Liver (tissue), 3 donors: ENCODE measurements around the gene ANKRD44.

Experiments
- CTCF ChIP-seq: fragments of 150-350 bp; IDR thresholded peaks from 2 replicates; pipeline ENCODE4 v1.5.1; 2017; ENCODE audit warnings: improper control_type of control experiment, low read depth, low read length; ENCODE audit not compliant: missing input control
- EGR1 ChIP-seq, 2 donors: IDR thresholded peaks; 2 replicates each; pipeline ENCODE4 v1.6.1; 2016 to 2018; ENCODE audit warnings: antibody characterized with exemption in 2 of 2, low read depth in 2 of 2
- FOXA1 ChIP-seq: IDR thresholded peaks from 2 replicates; pipeline ENCODE4 v1.6.1; 2016; ENCODE audit warnings: antibody characterized with exemption
- GABPA ChIP-seq, 2 donors: IDR thresholded peaks in 1 of 2; conservative IDR thresholded peaks in 1 of 2; 2 replicates each; pipeline ENCODE4 v1.6.1; 2016; ENCODE audit warnings: antibody characterized with exemption in 2 of 2, mild to moderate bottlenecking in 1 of 2, moderate library complexity in 1 of 2
- HNF4A ChIP-seq, 2 donors: conservative IDR thresholded peaks; 2 replicates each; pipeline ENCODE4 v1.6.1; 2016; ENCODE audit warnings: antibody characterized with exemption in 2 of 2, mild to moderate bottlenecking in 2 of 2
- JUND ChIP-seq, 2 donors: IDR thresholded peaks; 2 replicates each; pipeline ENCODE4 v1.6.1; 2016; ENCODE audit warnings: antibody characterized with exemption in 2 of 2
- NR2F2 ChIP-seq: IDR thresholded peaks from 2 replicates; pipeline ENCODE4 v1.6.1; 2016; ENCODE audit warnings: antibody characterized with exemption
- RXRA ChIP-seq, 2 donors: IDR thresholded peaks; 2 replicates each; pipeline ENCODE4 v1.6.1; 2017 to 2018; ENCODE audit warnings: antibody characterized with exemption in 2 of 2, mild to moderate bottlenecking in 1 of 2
- SP1 ChIP-seq: IDR thresholded peaks from 2 replicates; pipeline ENCODE4 v1.6.1; 2018; ENCODE audit warnings: antibody characterized with exemption, mild to moderate bottlenecking
- YY1 ChIP-seq: IDR thresholded peaks from 2 replicates; pipeline ENCODE4 v1.6.1; 2016; ENCODE audit warnings: antibody characterized with exemption, mild to moderate bottlenecking
- TF ChIP-seq, protein P1 (sequence below): IDR thresholded peaks from 2 replicates; pipeline ENCODE4 v1.6.1; 2016; ENCODE audit warnings: antibody characterized with exemption
- TF ChIP-seq, protein P2 (sequence below): IDR thresholded peaks from 2 replicates; pipeline ENCODE4 v1.6.1; 2016; ENCODE audit warnings: antibody characterized with exemption, mild to moderate bottlenecking
- TF ChIP-seq, protein P3 (sequence below): IDR thresholded peaks from 2 replicates; pipeline ENCODE4 v1.6.1; 2016; ENCODE audit warnings: antibody characterized with exemption
- TF ChIP-seq, protein P4 (sequence below): IDR thresholded peaks from 2 replicates; pipeline ENCODE4 v1.6.1; 2016; ENCODE audit warnings: antibody characterized with exemption
- donor health status: healthy.
- donor health status: healthy.

- peak; percentile 41 for TF ChIP-seq CTCF
- TF ChIP-seq, protein P1, sequence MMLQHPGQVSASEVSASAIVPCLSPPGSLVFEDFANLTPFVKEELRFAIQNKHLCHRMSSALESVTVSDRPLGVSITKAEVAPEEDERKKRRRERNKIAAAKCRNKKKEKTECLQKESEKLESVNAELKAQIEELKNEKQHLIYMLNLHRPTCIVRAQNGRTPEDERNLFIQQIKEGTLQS: no peak
- TF ChIP-seq, protein P2, sequence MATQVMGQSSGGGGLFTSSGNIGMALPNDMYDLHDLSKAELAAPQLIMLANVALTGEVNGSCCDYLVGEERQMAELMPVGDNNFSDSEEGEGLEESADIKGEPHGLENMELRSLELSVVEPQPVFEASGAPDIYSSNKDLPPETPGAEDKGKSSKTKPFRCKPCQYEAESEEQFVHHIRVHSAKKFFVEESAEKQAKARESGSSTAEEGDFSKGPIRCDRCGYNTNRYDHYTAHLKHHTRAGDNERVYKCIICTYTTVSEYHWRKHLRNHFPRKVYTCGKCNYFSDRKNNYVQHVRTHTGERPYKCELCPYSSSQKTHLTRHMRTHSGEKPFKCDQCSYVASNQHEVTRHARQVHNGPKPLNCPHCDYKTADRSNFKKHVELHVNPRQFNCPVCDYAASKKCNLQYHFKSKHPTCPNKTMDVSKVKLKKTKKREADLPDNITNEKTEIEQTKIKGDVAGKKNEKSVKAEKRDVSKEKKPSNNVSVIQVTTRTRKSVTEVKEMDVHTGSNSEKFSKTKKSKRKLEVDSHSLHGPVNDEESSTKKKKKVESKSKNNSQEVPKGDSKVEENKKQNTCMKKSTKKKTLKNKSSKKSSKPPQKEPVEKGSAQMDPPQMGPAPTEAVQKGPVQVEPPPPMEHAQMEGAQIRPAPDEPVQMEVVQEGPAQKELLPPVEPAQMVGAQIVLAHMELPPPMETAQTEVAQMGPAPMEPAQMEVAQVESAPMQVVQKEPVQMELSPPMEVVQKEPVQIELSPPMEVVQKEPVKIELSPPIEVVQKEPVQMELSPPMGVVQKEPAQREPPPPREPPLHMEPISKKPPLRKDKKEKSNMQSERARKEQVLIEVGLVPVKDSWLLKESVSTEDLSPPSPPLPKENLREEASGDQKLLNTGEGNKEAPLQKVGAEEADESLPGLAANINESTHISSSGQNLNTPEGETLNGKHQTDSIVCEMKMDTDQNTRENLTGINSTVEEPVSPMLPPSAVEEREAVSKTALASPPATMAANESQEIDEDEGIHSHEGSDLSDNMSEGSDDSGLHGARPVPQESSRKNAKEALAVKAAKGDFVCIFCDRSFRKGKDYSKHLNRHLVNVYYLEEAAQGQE: no peak
- no peak for TF ChIP-seq RXRA (IDR thresholded peaks at IDR 0.05)
- TF ChIP-seq HNF4A (conservative IDR thresholded peaks at IDR 0.05): no peak
- no peak for TF ChIP-seq YY1
- TF ChIP-seq, protein P3, sequence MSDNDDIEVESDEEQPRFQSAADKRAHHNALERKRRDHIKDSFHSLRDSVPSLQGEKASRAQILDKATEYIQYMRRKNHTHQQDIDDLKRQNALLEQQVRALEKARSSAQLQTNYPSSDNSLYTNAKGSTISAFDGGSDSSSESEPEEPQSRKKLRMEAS: no peak
- no peak for TF ChIP-seq NR2F2
- TF ChIP-seq SP1: no peak
- TF ChIP-seq, protein P4, sequence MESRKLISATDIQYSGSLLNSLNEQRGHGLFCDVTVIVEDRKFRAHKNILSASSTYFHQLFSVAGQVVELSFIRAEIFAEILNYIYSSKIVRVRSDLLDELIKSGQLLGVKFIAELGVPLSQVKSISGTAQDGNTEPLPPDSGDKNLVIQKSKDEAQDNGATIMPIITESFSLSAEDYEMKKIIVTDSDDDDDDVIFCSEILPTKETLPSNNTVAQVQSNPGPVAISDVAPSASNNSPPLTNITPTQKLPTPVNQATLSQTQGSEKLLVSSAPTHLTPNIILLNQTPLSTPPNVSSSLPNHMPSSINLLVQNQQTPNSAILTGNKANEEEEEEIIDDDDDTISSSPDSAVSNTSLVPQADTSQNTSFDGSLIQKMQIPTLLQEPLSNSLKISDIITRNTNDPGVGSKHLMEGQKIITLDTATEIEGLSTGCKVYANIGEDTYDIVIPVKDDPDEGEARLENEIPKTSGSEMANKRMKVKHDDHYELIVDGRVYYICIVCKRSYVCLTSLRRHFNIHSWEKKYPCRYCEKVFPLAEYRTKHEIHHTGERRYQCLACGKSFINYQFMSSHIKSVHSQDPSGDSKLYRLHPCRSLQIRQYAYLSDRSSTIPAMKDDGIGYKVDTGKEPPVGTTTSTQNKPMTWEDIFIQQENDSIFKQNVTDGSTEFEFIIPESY: no peak
- no peak for TF ChIP-seq EGR1 (IDR thresholded peaks at IDR 0.05; ENCODE audit: low read depth in 2 of 2)
- TF ChIP-seq JUND (IDR thresholded peaks at IDR 0.05): no peak
- no peak for TF ChIP-seq FOXA1
- no peak for TF ChIP-seq GABPA (IDR thresholded peaks at IDR 0.05 in 1 of 2, conservative IDR thresholded peaks at IDR 0.05 in 1 of 2)
Measured at GRCh38 chr2:197168705-197169104, 141.9 kb downstream of the ANKRD44 start.
